IPS-20b (cell line): ENCODE data around the gene SH3PXD2B.

ENCODE experiments used
- H3K27ac ChIP-seq: one replicate; pipeline ENCODE4 v1.5.1; 2013; ENCODE audit warnings: low read length
- H3K27me3 ChIP-seq: 2 replicates; pipeline ENCODE4 v1.6.1; 2013; ENCODE audit warnings: mild to moderate bottlenecking, low read length, inconsistent platforms; ENCODE audit not compliant: insufficient read depth
- H3K36me3 ChIP-seq: 2 replicates; pipeline ENCODE4 v1.6.1; 2013; ENCODE audit warnings: low read depth, mild to moderate bottlenecking, inconsistent platforms, low read length, moderate library complexity; ENCODE audit not compliant: insufficient read depth
- H3K4me1 ChIP-seq: 2 replicates; pipeline ENCODE4 v1.6.1; 2013; ENCODE audit warnings: mild to moderate bottlenecking, control low read depth, inconsistent platforms, low read length, moderate library complexity; ENCODE audit not compliant: insufficient read depth
- H3K4me3 ChIP-seq: 2 replicates; pipeline ENCODE4 v1.5.1; 2013; ENCODE audit warnings: mild to moderate bottlenecking, low read length, inconsistent platforms
- H3K9ac ChIP-seq: 2 replicates; pipeline ENCODE4 v1.6.1; 2013; ENCODE audit warnings: low read depth, mild to moderate bottlenecking, inconsistent platforms, low read length, moderate library complexity
- H3K9me3 ChIP-seq: 2 replicates; pipeline ENCODE4 v1.6.1; 2013; ENCODE audit warnings: mild to moderate bottlenecking, low read depth, low read length, inconsistent platforms; ENCODE audit not compliant: insufficient read depth

The SH3PXD2B gene

DNA sequence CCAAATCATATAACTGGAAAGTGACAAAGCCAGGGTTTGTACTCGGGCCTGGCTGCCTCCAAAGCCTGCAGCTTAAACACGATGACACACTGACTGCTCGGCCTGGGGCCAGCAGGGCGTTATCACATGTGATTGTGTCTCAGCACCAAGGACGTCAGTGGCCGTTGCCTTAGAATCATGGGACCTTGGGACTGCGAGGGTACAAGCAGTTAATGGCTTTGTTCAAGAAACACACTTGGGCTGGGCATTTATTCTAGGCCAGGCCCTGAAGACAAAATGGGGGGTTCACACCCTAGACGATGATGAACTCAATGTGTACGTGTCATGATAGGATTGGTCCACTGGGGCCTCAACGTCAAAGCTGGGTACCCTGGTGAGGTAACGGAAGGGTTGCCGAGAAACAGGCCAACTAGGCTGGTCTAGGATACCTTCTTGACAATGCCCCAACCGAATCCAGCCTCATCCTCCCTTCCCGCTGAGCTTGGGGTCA lies 13.0 kb downstream of the SH3PXD2B start:
- no peaks in the 10 kb centered on the region for H3K27me3 ChIP-seq
- H3K9me3 ChIP-seq: no peaks in the 10 kb centered on the region
- no peaks in the 10 kb centered on the region; the same call in 1 of the 2 replicates for H3K4me1 ChIP-seq
- H3K9ac ChIP-seq: no peak overlapping the region
- peaks cover 3% of the 10 kb centered on the region; the same call in 1 of the 2 replicates for H3K36me3 ChIP-seq
- no peak overlapping the region for H3K27ac ChIP-seq
- H3K4me3 ChIP-seq: no peak overlapping the region

DNA sequence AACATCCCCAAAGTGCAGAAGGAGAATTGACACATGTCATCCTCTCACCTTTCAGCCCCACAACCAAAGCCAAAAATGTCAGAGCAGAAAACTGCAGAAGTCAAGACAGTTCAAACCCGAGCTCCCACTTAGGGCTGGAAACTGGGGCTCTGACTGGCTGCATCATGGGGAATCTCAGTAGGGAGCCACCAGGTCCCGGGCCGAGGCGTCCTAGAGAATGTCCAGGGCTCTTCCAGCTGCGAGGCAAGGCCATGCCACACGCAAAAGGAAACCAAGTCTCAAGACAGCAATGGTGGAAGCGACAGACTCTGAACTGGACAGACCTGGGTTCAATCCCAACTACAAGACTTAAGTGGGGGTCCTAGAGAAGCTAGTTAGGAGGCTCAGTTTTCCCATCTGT lies 13.8 kb downstream of the SH3PXD2B start:
- H3K9me3 ChIP-seq: no peaks in the 10 kb centered on the region
- H3K27ac ChIP-seq: no peak overlapping the region
- no peaks in the 10 kb centered on the region for H3K27me3 ChIP-seq
- peaks cover 3% of the 10 kb centered on the region; the same call in 1 of the 2 replicates for H3K36me3 ChIP-seq
- no peaks in the 10 kb centered on the region for H3K4me1 ChIP-seq
- H3K9ac ChIP-seq: no peak overlapping the region
- H3K4me3 ChIP-seq: no peak overlapping the region

DNA sequence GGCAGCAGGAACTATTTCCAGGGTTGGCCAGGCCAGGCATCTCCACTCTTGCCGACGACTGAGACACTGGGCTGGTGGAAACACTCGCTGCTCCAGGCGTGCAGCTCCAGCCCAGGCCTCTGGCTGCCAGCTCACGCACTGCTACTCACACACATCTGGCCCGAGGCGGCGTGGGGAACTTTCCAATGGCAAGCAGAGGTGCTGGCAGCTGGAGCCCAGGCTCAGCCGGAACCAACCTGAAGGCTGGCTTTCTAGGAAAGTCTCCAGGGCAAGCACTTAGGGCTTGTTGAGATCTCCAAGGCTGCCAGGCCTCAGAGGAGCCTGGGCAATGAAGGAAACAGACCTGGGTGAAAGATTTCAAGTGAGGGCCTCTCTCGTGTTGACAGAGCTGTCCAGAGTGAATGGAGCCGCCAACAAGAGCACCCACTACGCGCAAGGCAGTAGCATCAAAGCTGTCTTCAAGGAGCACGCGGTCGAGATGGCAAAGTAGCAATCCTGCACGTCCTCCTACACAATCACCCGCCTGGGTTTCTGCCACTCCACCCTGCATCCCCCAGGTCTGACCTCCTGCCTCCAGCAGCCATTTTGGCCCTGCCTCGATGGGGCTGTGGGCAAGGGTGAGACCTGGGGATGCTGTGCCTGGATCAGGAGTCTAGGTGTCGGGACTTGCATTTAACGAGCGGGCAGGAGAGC lies 14.4 kb downstream of the SH3PXD2B start:
- Histone ChIP-seq H3K27ac (no peak overlapping the region), H3K9me3 (no peaks in the 10 kb centered on the region), H3K36me3 (peaks cover 3% of the 10 kb centered on the region; the same call in 1 of the 2 replicates), H3K9ac (no peak overlapping the region), H3K4me1 (no peaks in the 10 kb centered on the region), H3K4me3 (no peak overlapping the region), H3K27me3 (no peaks in the 10 kb centered on the region)

DNA sequence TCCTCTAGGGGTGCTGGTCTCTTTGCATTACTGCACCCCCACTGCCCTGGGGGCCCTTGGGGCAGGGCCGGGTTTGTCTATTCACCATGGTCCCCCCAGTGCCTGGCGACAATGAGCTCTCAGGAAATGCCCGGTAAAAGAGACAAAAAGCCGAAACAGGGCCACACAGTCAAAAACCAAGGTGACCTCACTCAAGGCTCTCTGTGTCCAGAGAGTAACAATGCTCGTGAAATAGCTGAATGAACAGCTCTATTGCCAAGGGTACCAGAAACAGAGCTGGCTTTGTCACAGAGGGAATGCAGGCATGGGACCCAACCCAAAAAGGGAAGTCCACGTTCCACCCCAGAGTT lies 16.0 kb downstream of the SH3PXD2B start:
- Histone ChIP-seq H3K9me3 (no peaks in the 10 kb centered on the region), H3K36me3 (peaks cover 3% of the 10 kb centered on the region; the same call in 1 of the 2 replicates), H3K4me1 (no peaks in the 10 kb centered on the region), H3K4me3 (no peak overlapping the region), H3K27me3 (no peaks in the 10 kb centered on the region), H3K27ac (no peak overlapping the region), H3K9ac (no peak overlapping the region)

DNA sequence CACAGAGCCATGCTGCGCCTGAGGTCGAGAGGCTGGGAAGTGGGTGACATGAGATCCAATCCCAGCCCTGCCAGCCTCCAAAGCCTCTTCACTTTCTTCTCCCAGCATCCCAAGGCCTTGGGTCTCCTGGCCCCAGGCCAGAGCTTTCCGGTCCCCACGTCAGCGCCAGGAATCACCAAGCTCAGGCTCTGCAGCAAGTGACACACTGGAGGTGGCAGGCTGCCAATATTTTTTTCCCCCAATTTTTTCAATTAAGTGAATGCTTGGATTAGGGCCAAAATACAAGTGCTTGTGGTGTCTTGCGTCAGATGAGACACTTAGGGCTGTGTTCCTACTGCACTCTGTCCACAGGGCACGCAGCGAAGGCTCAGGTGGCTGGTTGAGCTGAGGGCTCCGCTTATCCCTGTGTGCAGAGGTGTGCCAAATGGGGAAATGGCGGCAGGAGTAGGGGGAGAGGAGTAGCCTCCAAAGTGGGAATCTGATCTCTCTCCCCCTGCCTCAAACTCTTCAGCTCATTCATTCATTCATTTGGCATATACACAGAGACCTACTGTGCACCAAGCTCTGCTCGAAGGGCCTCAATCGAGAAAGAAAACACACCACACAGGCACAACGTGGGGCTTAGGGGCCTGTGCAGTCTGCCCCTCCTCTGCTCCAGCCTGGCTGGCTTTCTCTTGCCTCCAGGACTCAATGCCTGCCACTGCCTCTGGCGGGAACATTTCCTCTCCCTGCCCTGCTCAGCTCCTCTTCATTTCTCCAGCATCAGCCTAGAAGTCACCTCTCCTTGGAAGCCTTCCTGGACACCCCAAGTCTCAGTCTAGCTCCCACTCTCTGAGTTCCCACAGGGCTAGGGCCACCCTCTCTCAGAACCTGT lies 16.6 kb downstream of the SH3PXD2B start:
- no peaks in the 10 kb centered on the region for H3K9me3 ChIP-seq
- no peaks in the 10 kb centered on the region for H3K27me3 ChIP-seq
- H3K9ac ChIP-seq: no peak overlapping the region
- H3K27ac ChIP-seq: no peak overlapping the region
- H3K4me1 ChIP-seq: no peaks in the 10 kb centered on the region
- no peak overlapping the region for H3K4me3 ChIP-seq
- H3K36me3 ChIP-seq: peaks cover 3% of the 10 kb centered on the region; the same call in 1 of the 2 replicates

DNA sequence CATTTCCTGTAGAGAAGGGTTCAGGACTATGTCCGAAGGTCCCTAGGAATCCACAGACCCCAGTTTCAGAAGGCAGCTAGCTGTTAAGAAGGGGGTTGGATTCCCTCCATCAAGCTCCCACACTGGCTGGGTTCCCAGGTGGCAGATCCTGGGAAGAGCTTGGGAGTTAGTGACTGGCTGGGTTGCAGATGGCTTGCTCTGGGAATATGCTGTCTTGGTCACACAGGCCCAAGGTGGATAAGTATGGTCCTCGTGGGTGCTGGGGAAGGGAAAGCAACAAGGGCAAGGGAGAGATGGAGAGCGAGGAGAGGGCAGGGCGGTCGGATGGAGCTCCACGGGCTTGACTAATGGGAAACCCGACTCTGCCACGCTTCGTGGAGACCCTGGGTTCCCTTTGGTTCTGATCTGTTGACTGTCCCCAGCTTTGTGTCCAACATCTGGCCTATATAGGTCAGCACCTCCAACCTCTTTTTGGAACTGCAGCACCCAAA lies 17.4 kb downstream of the SH3PXD2B start:
- H3K4me3 ChIP-seq: no peak overlapping the region
- no peaks in the 10 kb centered on the region for H3K27me3 ChIP-seq
- no peak overlapping the region for H3K9ac ChIP-seq

DNA sequence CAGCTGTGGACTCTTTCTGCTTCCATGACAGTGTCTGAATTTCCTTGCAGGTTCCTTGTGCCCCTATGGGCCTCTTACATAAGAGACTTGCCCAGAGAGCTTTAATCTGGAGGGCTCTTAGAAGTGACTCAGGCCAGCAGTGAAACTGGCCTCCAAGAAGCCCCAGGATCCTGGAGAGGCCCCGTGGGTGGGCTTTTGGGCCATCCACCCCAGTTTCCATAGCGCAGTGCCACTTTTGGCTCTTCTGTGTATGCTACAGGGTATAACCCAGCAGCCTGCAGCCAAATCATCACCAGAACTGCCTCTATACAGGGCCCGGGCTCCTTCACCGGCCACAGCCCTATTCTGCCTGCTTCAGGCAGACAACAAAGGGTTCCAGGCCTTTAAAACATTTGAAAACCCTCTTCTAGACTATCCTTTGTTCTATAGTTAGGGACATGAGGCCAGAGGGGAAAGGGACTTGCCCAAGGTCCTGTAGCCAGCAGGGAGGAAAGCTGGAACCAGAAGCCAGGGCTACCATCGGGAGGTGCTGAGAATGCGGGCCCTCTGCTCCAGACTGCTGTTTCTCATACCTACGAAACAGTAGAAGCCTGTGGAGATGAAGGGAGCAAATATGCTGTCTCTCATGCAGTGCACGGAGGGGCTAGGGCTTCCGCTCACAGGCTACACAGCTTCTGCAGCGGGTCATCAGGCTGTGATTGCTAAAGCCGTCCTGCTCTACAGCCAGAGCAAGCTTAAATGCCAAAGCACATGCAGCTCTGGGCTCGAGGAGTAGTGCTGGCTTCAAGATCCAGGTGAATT lies 18.0 kb downstream of the SH3PXD2B start:
- H3K36me3 ChIP-seq: peaks cover 3% of the 10 kb centered on the region; the same call in 1 of the 2 replicates
- no peaks in the 10 kb centered on the region for H3K9me3 ChIP-seq
- no peak overlapping the region for H3K27ac ChIP-seq
- H3K4me1 ChIP-seq: no peaks in the 10 kb centered on the region
- no peak overlapping the region for H3K9ac ChIP-seq
- no peaks in the 10 kb centered on the region for H3K27me3 ChIP-seq
- no peak overlapping the region for H3K4me3 ChIP-seq

More for the DNA sequence above, 17.4 kb downstream of the SH3PXD2B start:
- Histone ChIP-seq H3K9me3 (no peaks in the 10 kb centered on the region), H3K4me1 (no peaks in the 10 kb centered on the region), H3K27ac (no peak overlapping the region), H3K36me3 (peaks cover 3% of the 10 kb centered on the region; the same call in 1 of the 2 replicates)

DNA sequence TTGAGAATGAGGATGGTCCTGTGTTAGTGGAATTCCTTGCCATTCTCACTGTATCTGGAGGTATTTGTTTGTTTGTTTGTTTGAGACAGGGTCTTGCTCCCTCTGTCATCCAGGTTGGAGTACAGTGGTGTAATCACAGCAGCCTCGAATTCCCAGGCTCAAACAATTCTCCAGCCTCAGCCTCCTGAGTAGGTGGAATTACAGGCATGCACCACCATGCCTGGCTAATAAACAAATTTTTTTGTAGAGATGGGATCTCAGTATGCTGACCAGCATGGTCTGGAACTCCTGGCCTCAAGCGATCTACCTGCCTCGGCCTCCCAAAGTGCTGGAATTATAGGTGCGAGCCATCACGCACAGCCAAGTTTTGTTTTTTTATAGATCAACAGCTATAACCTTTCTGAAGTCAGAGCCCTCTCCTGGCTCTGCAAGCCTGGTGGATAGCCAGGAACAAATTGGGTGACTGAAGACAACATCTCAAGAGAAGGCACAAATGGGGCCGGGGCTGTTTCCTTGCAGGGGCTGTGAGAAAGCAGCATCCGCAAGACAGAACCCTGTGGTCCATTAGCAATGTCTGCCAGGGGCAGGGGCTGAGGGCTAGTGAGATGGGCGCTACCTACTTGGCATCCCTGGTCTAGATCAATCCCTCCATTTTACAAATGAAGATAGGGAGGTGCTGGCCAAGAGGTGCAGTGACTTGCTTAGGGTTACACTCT lies 18.8 kb downstream of the SH3PXD2B start:
- H3K27me3 ChIP-seq: no peaks in the 10 kb centered on the region
- H3K4me1 ChIP-seq: no peaks in the 10 kb centered on the region
- H3K27ac ChIP-seq: no peak overlapping the region
- no peaks in the 10 kb centered on the region for H3K9me3 ChIP-seq
- H3K36me3 ChIP-seq: peaks cover 3% of the 10 kb centered on the region; the same call in 1 of the 2 replicates
- no peak overlapping the region for H3K9ac ChIP-seq
- H3K4me3 ChIP-seq: no peak overlapping the region

DNA sequence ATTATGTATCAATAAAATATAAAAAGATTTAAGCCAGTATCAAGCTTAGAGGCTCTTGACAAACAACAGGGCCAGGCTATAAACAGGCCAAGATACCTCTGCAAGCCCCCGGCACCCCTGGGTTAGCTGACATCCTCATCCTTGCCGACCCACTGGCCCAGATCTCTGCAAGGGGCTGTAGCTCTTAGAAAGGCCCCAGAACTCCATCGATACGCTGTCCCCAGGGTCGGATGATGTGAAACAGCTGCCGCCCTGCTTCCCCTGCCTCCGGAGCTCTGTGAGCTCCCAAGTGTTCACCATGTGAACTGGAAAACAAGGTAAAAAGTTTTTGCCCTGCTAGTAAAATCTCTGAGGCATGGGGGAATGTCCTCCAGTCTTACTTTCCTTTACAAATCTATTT lies 20.1 kb downstream of the SH3PXD2B start:
- Histone ChIP-seq H3K36me3 (peaks cover 3% of the 10 kb centered on the region; the same call in 1 of the 2 replicates), H3K27me3 (no peaks in the 10 kb centered on the region), H3K9ac (no peak overlapping the region), H3K4me1 (no peaks in the 10 kb centered on the region), H3K27ac (no peak overlapping the region), H3K9me3 (no peaks in the 10 kb centered on the region), H3K4me3 (no peak overlapping the region)

DNA sequence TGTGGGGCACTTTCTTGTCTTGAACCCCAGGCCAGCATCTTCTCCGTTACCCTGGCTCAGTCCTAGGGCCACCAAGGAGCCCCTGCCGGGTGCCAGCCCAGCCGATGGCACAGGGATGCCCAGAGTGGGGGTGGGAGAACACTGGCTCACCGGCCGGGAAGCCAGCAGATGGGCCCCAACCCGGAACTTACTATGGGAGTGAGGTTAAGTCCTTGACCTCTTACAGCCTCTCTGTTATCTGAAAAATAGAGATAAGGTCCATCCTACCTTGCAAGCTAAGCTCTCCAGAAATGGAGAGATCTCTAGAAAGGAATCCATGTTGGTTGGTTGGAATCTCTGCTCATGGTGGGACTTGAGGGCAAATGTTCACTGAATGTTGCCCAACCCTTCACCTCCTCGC lies 20.8 kb downstream of the SH3PXD2B start:
- H3K9ac ChIP-seq: no peak overlapping the region
- no peaks in the 10 kb centered on the region for H3K27me3 ChIP-seq
- peaks cover 3% of the 10 kb centered on the region; the same call in 1 of the 2 replicates for H3K36me3 ChIP-seq
- no peak overlapping the region for H3K4me3 ChIP-seq
- no peaks in the 10 kb centered on the region for H3K4me1 ChIP-seq
- H3K27ac ChIP-seq: no peak overlapping the region
- H3K9me3 ChIP-seq: no peaks in the 10 kb centered on the region

DNA sequence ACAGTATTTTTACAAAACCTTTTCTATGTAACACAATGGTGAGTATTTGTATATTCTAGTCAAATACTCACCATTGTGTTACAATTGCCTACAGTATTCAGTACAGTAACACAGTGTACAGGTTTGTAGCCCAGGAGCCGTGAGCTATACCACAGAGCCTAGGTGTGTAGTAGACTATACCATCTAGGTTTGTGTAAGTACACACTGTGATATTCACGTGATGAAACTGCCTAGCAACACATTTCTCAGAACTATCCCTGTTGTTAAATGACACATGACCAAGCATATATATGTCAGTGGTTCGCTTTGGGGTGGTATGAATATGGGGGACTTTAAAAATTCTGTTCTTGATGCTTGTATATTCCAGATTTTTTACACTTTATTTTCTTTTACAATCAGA lies 21.3 kb downstream of the SH3PXD2B start:
- Histone ChIP-seq H3K4me3 (no peak overlapping the region), H3K4me1 (no peaks in the 10 kb centered on the region), H3K27ac (no peak overlapping the region), H3K36me3 (peaks cover 3% of the 10 kb centered on the region; the same call in 1 of the 2 replicates), H3K9ac (no peak overlapping the region), H3K27me3 (no peaks in the 10 kb centered on the region), H3K9me3 (no peaks in the 10 kb centered on the region)
